SKM-1 treated with dmso at 0.1 percent for 144 hours (cell line): ENCODE data around the gene SLC12A8.

Experiments
- DNase-seq: peaks from one replicate; lab custom pipeline; 2025; ENCODE audit not compliant: unreplicated experiment; lab: John Stamatoyannopoulos, UW

SLC12A8 gene

GRCh38 chr3:125154800-125155269 is 57.7 kb downstream of the SLC12A8 start:
- no peak for DNase-seq

DNA sequence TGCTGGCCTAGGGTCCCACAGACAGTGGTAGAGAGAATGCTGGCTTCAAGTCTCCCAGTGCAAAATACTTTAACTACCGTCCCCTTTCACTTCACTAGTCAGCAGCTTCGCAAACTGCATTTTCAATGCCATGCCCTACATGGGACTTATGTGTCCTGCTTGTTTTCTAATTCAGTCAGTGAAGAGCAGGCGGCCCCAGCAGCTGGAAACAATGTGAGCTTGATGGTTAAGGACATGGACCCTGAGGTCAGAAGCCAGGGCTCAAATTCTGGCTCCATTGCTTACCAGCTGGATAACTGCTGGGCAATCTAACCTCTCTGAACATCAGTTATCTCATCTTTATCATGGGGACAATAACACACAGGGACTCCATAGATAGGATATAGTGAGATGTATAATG is 58.4 kb downstream of the SLC12A8 start:
- no peak for DNase-seq

DNA sequence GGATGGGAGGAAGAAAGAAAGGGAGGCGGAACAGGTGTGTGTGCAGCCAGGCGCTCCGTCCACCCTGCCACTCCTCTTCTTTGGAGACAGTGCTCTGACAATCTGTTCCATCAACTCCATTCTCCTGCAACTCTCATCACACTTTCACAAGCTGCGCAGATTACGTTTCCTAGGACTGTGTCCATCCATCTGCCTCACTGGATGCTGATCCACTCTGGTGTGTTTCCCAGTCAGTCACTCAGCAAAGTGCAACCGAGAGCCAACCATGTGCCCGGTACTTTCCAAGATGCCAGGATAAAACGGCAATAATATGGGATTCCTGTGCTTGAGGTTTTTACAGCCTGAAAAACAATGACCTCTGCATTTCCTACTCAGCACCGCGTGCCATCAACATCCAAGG is 59.6 kb downstream of the SLC12A8 start:
- DNase-seq, result no peak

GRCh38 chr3:125151916-125152315 is 60.6 kb downstream of the SLC12A8 start:
- DNase-seq, result no peak

DNA sequence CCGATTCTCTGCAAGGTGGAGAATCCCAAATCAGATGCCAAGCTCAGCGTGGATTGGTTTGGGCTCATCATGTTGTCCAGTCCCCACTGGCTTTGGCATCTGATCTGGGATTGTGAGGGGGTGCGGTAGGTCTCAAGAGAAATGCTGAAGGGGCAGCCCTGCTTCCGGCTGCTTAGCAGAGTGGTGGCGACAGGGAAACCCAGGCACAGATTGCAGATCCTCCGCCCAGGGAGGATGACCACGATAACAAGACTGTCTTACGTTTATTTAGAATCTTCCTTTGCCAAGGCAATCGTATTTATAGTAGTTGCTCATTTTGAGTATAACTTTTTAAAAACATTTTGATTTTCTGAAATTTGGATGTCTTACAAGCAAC is 61.1 kb downstream of the SLC12A8 start:
- no peak for DNase-seq

DNA sequence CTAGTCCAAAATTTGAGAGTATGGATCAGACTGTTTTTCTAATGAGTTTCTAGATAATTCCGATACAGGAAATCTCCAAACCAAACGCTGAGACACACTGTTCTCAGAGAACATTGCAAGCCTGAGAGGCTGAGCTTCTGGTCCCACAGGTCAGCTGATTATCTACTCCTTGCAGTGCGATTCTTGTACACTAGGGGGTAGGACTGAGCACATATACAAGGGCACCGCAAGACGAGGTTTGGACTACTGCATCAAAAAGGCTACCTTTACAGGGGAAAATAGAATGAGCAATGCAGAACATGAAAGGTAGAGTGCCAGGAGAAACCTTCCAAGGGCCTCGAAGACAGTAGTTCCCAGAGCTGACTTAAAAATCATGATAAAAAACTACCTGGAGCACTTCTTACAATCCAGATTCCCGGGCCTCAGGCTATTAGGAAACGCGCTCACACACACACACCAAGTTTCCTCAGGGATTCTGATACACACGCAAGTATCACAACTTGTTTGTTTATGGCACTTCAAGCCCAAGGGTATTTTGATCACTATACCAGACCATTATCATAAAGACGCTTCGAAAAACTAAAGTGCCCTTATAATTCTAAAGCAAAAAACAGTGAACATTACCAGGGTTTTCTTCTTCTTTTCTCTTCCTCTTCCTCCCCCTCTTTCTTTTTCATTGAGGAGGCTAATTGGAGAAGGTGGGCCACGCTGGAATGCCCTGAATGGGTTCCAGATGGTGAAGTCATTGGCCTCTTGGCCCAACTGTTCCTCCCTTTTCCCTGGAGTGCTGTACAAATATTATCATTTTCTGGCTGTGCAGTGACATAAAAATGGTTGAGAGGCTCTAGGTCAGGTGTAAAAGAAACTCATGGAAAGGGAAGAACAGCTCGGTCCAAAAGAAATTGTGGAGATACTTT is 61.8 kb downstream of the SLC12A8 start:
- peak; percentile 59 for DNase-seq

DNA sequence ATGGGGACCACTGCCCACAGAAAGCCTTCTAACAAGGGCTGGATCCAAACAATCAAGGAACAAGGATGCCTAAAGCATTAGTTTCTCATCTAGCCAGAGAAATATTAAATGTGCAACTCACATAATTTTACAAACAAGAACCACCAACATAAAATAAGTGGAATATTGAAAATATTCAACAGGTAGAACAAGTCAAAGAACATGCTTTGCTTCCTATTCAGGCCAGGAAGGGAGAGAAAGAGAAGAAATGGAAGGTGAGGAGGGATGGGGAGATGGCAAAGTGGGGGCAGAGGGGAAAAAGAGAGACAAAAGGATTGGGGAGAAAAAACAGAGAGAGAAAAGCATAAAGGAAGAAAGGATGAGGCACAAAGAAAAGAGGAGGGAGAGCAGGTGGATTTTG is 63.1 kb downstream of the SLC12A8 start:
- DNase-seq, result no peak

DNA sequence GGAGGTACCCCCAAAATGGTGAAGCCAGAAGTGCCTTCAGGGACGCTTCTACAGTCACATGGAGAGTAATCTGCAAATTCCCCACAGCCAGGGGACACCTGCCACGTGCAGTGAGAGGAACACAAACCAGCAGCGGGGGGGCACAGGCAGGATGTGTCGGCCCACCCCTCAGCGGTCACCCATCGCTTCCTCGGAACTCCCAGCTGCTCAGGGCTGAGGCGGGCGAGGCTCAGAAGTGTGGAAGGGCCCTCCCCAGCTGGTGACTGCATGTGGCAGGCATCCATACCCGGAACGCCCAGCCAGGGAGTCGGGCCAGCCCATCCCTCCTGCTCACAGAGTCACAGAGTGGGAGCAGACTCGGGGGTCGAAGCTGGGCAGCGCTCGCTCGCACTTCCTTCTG is 63.7 kb downstream of the SLC12A8 start:
- DNase-seq, result no peak

- no peak for DNase-seq
These were observed 64.3 kb downstream of the SLC12A8 start for GRCh38 chr3:125148016-125148812.

GRCh38 chr3:125147491-125147820 is 65.1 kb downstream of the SLC12A8 start:
- DNase-seq, result no peak

DNA sequence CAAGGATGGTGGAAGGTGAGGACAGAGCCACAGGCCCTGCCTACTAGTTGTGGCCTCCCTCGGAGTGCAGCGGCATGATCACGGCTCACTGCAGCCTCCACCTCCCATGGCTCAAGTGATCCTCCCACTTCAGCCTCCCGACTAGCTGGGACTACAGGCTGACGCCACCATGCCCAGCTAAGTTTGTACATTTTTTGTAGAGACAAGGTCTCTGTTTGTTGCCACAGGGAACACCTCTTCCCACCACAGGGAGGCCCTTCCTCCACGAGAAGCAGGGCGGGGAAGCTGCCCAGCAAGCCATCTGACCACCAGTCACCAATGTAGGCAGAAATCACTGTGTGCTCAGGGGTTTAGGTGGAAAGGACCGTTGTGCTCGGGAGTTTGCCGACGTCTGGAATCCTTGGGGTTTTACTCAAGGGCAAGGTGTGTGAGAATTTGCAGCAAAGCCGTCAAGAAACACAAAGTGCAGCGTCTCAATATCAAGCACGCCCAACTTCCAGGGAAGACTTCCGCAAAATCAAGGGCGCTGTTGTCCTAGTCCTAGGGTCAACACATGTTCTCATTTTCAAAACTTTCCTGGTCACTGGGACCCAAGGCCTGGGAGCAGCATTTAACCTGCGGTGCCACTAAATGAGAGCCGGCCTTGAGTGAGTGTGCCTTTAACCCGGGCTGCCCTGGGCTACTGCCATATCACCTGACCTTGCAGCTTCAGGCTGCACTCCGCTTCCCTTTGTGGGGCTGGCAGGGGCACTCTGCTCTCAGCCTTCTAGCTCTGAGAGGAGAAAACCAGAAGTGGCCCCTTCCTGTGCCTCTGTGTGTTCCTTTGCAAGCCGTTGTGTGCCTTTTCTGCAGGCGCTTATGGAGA is 65.7 kb downstream of the SLC12A8 start:
- DNase-seq, result no peak

- no peak for DNase-seq
These were observed 66.6 kb downstream of the SLC12A8 start for GRCh38 chr3:125145751-125146475.

GRCh38 chr3:125144653-125145314 is 67.8 kb downstream of the SLC12A8 start:
- DNase-seq, result no peak

GRCh38 chr3:125143982-125144652 is 68.4 kb downstream of the SLC12A8 start:
- DNase-seq, result no peak

GRCh38 chr3:125143538-125143937 is 69.0 kb downstream of the SLC12A8 start:
- no peak for DNase-seq

DNA sequence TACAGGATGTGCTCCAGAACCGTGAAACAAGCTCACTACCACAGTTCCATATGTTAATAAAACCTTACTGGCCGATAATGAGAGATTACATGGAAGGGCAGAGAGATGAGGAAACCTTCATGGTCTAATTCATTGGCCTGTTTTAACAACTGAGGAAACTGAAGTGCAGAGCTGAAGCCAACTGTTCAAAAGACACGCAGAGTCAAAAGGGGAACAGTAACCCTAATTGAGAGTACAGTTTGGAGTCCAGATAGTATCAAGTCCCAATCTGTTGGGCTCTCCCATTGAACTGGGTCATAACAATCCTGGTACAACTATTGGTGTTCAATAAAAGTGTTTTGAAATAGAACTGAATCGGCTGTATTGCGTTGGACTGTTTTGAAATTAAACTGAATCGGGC is 69.6 kb downstream of the SLC12A8 start:
- no peak for DNase-seq

DNA sequence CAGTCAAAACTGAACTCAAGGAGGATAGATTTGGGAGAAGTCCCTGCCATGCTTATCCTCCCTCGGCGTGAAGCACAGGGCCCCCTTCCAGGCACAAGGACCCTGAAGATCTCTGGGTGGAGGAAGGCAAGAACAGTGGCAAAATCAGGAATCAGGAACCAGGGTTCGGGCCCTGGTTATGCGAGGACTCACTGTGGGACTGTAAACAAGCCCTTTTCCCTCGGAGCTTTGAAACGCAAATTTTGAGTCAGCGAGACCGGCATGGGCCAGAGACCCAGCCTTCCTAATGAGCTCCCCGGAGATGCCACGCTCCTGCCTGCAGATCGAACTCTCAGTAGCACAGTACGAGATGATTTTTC is 70.1 kb downstream of the SLC12A8 start:
- DNase-seq, result no peak

GRCh38 chr3:125141596-125142419 is 70.7 kb downstream of the SLC12A8 start:
- no peak for DNase-seq
